Measurements from ENCODE around the gene KCNG2. TPM values are rescaled to one million over a fixed set of nuclear protein-coding genes. Genes with fewer than 3 reads are reported as not detected.

KCNG2 gene
- total RNA-seq, 4 donors from 2014 or later, result 2.3 to 3.8 (median 3.2) TPM; not detected in 1

DNA sequence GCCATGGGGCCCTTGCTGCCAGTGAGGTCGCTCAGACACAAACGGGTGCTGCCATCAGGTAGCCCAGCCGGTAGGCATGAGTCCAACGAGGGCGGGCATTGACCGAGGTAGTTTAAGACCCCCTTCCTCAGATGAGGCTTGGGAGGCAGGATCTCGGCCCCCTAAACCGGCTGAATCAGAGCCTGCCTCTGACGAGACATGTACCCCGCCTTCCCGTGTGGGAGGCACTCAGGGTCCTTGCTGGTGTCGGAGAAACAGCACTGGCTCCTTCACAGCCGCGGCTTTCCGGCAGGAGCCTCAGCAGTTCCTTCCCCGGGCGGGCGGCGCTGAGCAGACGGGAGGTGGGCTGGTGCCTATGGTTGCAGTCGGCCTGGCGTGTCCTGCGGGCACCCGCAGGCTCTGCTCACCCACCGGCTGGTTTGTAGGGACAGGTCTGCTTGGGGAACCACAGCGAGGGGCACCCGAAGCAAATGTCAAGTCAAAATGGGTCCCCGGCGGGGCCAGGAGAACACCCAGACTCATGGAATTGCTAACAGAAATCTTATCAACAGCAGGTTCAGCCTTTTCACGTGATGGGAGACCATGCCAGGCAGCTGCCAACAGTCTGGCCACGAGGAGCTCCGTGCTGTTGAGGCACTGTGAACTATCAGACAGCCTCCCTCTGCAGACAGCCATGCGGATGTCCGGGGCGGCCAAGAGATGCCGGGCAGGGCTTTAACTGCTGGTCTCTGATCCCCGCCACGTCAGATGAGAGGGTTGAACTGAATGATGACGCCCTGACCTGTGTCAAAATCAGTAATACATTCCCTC, 2.8 kb downstream of the KCNG2 start:
- peaks cover 0 to 10% of the 10 kb centered on the region in 2 donors for H3K27me3 ChIP-seq
- peak in 1 of 3 donors; percentile 42 for DNase-seq

DNA sequence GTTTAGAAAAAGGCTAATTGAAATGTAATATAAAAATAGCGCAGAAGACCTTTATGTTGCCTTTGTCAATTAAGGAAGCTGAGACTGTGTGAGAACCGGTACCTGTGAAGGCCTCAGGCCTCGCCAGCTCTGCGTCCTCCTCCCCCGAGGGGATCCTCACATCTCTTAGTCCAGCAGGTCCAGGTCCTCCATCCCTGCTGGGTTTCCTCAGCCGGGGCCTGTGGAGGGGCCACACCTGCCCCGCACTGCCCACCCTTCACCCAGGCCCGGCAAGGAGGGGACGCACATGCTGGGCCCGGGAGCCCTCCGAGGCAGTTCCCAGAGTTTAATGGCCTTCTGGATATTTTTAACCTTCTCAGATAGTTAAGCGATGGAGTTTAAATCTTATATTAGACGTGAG, 3.5 kb downstream of the KCNG2 start:
- TF ChIP-seq POLR2A (IDR thresholded peaks at IDR 0.05), result no peak
- TF ChIP-seq, protein P1, sequence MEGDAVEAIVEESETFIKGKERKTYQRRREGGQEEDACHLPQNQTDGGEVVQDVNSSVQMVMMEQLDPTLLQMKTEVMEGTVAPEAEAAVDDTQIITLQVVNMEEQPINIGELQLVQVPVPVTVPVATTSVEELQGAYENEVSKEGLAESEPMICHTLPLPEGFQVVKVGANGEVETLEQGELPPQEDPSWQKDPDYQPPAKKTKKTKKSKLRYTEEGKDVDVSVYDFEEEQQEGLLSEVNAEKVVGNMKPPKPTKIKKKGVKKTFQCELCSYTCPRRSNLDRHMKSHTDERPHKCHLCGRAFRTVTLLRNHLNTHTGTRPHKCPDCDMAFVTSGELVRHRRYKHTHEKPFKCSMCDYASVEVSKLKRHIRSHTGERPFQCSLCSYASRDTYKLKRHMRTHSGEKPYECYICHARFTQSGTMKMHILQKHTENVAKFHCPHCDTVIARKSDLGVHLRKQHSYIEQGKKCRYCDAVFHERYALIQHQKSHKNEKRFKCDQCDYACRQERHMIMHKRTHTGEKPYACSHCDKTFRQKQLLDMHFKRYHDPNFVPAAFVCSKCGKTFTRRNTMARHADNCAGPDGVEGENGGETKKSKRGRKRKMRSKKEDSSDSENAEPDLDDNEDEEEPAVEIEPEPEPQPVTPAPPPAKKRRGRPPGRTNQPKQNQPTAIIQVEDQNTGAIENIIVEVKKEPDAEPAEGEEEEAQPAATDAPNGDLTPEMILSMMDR (IDR thresholded peaks at IDR 0.05), result no peak
- Histone ChIP-seq H3K4me3 (no peak overlapping the region), H3K36me3 (no peaks in the 10 kb centered on the region), H3K4me1 (peaks cover 0 to 24% (median 12%) of the 10 kb centered on the region in 4 donors), H3K27me3 (peaks cover 0 to 10% of the 10 kb centered on the region in 2 donors), H3K27ac (no peak overlapping the region), H3K9me3 (no peaks in the 10 kb centered on the region)
- DNase-seq, result peak in 1 of 3 donors; percentile 20

More for the DNA sequence above, 2.8 kb downstream of the KCNG2 start:
- Histone ChIP-seq H3K4me1 (peaks cover 0 to 24% (median 12%) of the 10 kb centered on the region in 4 donors), H3K4me3 (no peak overlapping the region), H3K36me3 (no peaks in the 10 kb centered on the region), H3K27ac (no peak overlapping the region), H3K9me3 (no peaks in the 10 kb centered on the region)
- TF ChIP-seq, protein P1 (IDR thresholded peaks at IDR 0.05), result no peak
- TF ChIP-seq POLR2A (IDR thresholded peaks at IDR 0.05), result no peak

DNA sequence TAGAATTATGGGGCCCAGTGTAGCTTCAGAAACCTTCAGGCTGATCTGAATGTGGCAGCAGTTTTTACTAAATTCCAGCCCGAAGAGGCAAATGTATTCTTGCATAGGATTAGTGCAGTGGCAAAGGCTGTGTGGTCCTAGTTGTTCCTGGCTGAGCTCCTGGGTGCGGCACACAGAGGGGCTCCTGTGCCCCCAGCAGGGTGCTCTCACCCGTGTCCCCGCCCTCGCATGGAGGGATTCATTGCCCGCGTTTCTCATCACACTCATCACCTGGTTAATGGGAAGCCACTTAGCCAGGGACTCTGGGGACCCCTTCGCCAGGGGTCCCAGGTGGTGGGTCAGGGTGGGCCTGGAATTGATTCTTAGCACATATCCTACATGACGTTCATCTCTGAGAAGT, 3.9 kb downstream of the KCNG2 start:
- no peaks in the 10 kb centered on the region for H3K36me3 ChIP-seq
- H3K9me3 ChIP-seq, result no peaks in the 10 kb centered on the region
- TF ChIP-seq, protein P1 (IDR thresholded peaks at IDR 0.05), result no peak
- TF ChIP-seq POLR2A (IDR thresholded peaks at IDR 0.05), result no peak
- H3K4me3 ChIP-seq, result no peak overlapping the region
- peak in 2 of 3 donors; percentile 1 to 36 for DNase-seq
- H3K27ac ChIP-seq, result no peak overlapping the region
- peaks cover 0 to 10% of the 10 kb centered on the region in 2 donors for H3K27me3 ChIP-seq
- H3K4me1 ChIP-seq, result peaks cover 0 to 24% (median 12%) of the 10 kb centered on the region in 4 donors

DNA sequence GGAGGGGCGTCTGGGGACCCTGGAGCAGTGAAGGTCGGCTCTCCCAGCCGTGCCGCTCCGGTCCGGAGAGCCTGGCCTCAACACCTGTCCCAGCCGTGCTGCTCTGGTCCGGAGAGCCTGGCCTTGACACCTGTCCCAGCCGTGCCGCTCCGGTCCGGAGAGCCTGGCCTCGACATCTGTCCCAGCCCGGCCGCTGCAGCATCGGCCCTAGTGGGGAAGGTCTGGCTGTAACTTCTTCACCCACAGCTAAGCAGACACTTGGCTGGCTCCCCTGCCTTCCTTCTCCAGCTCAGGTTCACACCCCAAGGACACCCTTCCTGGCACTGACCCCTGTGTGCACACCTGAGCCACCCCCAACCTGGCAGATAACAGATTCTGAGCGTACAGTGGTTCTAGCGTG, 4.6 kb downstream of the KCNG2 start:
- H3K36me3 ChIP-seq, result no peaks in the 10 kb centered on the region
- TF ChIP-seq, protein P1 (IDR thresholded peaks at IDR 0.05), result no peak
- TF ChIP-seq POLR2A (IDR thresholded peaks at IDR 0.05), result no peak
- H3K4me1 ChIP-seq, result peaks cover 0 to 24% (median 12%) of the 10 kb centered on the region in 4 donors
- DNase-seq, result peak in 2 of 3 donors; percentile 26 to 33
- no peak overlapping the region for H3K4me3 ChIP-seq
- no peaks in the 10 kb centered on the region for H3K9me3 ChIP-seq
- H3K27ac ChIP-seq, result no peak overlapping the region
- H3K27me3 ChIP-seq, result peaks cover 0 to 10% of the 10 kb centered on the region in 2 donors

DNA sequence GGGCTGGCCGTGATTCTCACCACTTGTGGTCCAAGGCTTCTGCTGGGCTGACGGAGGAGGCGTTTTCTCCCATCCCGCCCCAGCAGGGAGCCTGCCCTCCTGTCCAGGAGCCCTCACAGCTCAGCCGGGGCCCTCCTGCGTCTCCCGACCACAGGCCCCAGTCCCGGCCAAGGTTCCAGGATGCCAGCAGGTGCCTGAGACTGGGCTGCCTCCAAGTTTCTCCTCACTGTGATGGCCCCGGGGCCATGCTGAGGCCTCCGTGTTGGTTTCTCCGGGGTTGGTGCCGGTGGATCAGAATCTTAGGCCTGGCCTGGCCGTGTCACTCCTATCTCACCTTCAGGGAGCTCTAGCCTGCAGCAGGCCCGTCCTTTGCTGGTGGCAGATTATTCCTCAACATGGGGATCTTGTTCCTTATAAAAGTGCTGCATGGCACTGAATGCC, 5.9 kb downstream of the KCNG2 start:
- no peaks in the 10 kb centered on the region for H3K9me3 ChIP-seq
- H3K27ac ChIP-seq, result no peak overlapping the region
- peaks cover 0 to 11% (median 5%) of the 10 kb centered on the region in 4 donors for H3K4me1 ChIP-seq
- TF ChIP-seq, protein P1 (IDR thresholded peaks at IDR 0.05), result no peak
- no peak for TF ChIP-seq POLR2A (IDR thresholded peaks at IDR 0.05)
- DNase-seq, result peak in 2 of 3 donors; percentile 34 to 37
- no peaks in the 10 kb centered on the region for H3K36me3 ChIP-seq
- H3K4me3 ChIP-seq, result no peak overlapping the region
- H3K27me3 ChIP-seq, result peaks cover 0 to 4% of the 10 kb centered on the region in 2 donors
